ENCODE data around the gene AFF3. TPM values are rescaled to one million over a fixed set of nuclear protein-coding genes. Genes with fewer than 3 reads are reported as not detected.

Gene AFF3
- total and polyA plus RNA-seq, 2 of the 4 experiments (the other 2 are of a cell fraction): 12.9 to 14.3 TPM

- Histone ChIP-seq H4K91ac (ENCODE audit: insufficient read depth, low read depth, low read length) (no peak overlapping the region), H3K27ac (ENCODE audit: insufficient read depth, low read length) (no peak overlapping the region), H4K20me1 (ENCODE audit: insufficient read depth, low read length) (no peaks in the 10 kb centered on the region), H4K8ac (ENCODE audit: low read depth in 2 of 2, low read length in 2 of 2) (no peak overlapping the region), H2AK5ac (ENCODE audit: low read depth, low read length) (no peak overlapping the region), H3K9me3 (ENCODE audit: control insufficient read depth, insufficient read depth, low read length) (no peaks in the 10 kb centered on the region), H3K4me1 (ENCODE audit: control insufficient read depth, insufficient read depth, low read length) (peaks cover 6% of the 10 kb centered on the region), H3K9ac (ENCODE audit: low read depth, low read length) (no peak overlapping the region), H3K56ac (ENCODE audit: extremely low read depth, insufficient read depth, low read length) (no peak overlapping the region), H3K79me1 (ENCODE audit: low read depth in 1 of 2, low read length in 2 of 2) (peaks cover 33 to 47% of the 10 kb centered on the region in 2 experiments), H2BK5ac (ENCODE audit: low read depth, low read length, poor library complexity, severe bottlenecking) (no peak overlapping the region), H3K4me3 (ENCODE audit: insufficient read depth, low read depth, low read length) (no peak overlapping the region), H3K14ac (replicated peaks; ENCODE audit: low read depth, low read length) (no peak overlapping the region), H3K23ac (ENCODE audit: low read depth, low read length) (no peak overlapping the region), H2BK120ac (ENCODE audit: low read depth, low read length) (no peak overlapping the region), H2BK15ac (ENCODE audit: low read depth, low read length) (no peak overlapping the region), H3K36me3 (ENCODE audit: control insufficient read depth, insufficient read depth, low read length) (peaks cover 13% of the 10 kb centered on the region), H4K5ac (ENCODE audit: low read depth, low read length) (no peak overlapping the region), H2AFZ (replicated peaks; ENCODE audit: low read length, poor library complexity) (no peak overlapping the region), H3K4ac (ENCODE audit: low read depth, low read length) (no peak overlapping the region), H3K9me1 (ENCODE audit: insufficient read depth, low read length) (peaks cover 15% of the 10 kb centered on the region), H2AK9ac (replicated peaks; ENCODE audit: low read depth, low read length, poor library complexity) (no peak overlapping the region), H2BK20ac (ENCODE audit: low read depth, low read length) (no peak overlapping the region), H3K18ac (ENCODE audit: low read depth, low read length) (no peak overlapping the region), H3K27me3 (ENCODE audit: control insufficient read depth, insufficient read depth, low read length) (no peaks in the 10 kb centered on the region), H3K4me2 (ENCODE audit: low read depth, low read length) (no peak overlapping the region)
- in situ Hi-C loops (cut with MboI; ENCODE audit: low sequenced_read_pairs) (no loop called here), dilution Hi-C loops (cut with HindIII; ENCODE audit: low sequenced_read_pairs, unreplicated experiment) (no loop called here), intact Hi-C loops (cut with micrococcal nuclease) (no loop called here)
- DNase-seq: no peak
- ChIA-PET CTCF (interaction anchor here (0.6 kb wide), 1 partner anchor 400 kb away, joined by 3 read pairs; no protein-coding TSS in a partner anchor), POLR2A (ENCODE audit: unreplicated experiment) (no interaction called here)
- no peak for ATAC-seq (ENCODE audit: low read depth)
- BruUV-seq (replicated peaks): no TSS peak
- TF ChIP-seq CHD1 (IDR thresholded peaks at IDR 0.05; ENCODE audit: low read depth, low read length) (no peak), RCOR1 (IDR thresholded peaks at IDR 0.05; ENCODE audit: insufficient replicate concordance, low read length) (no peak), MXI1 (IDR thresholded peaks at IDR 0.05; ENCODE audit: borderline replicate concordance, low read depth, low read length) (no peak), NFE2L2 (IDR thresholded peaks at IDR 0.05; ENCODE audit: low read depth, low read length) (no peak), MAZ (IDR thresholded peaks at IDR 0.05; ENCODE audit: borderline replicate concordance, low read depth, low read length) (no peak), CTCF (conservative IDR thresholded peaks at IDR 0.05; ENCODE audit: low read depth, low read length) (no peak), CEBPB (IDR thresholded peaks at IDR 0.05; ENCODE audit: low read depth, low read length) (no peak), RFX5 (IDR thresholded peaks at IDR 0.05; ENCODE audit: low read depth, low read length) (no peak), USF2 (IDR thresholded peaks at IDR 0.05; ENCODE audit: low read depth, low read length) (no peak), RAD21 (IDR thresholded peaks at IDR 0.05; ENCODE audit: low read length) (no peak), POLR2A (IDR thresholded peaks at IDR 0.05; ENCODE audit: low read depth, low read length) (no peak), SMC3 (IDR thresholded peaks at IDR 0.05; ENCODE audit: low read depth, low read length) (no peak), ELK1 (IDR thresholded peaks at IDR 0.05; ENCODE audit: borderline replicate concordance, low read depth, low read length) (no peak), BHLHE40 (IDR thresholded peaks at IDR 0.05; ENCODE audit: low read depth, low read length) (no peak)
- 93% methylated on average over 3 of the region's 5 CpGs; no CpG with 5 or more reads in 1 of the 2 experiments for WGBS, 2 experiments (ENCODE audit: extremely low coverage in 2 of 2, insufficient read length in 1 of 2)
Observed at GRCh38 chr2:100051253-100051652, 91.1 kb downstream of the AFF3 start.

Measured in IMR-90 (cell line).